K562 (cell line): ENCODE results near the gene USF2. TPM values are rescaled to one million over a fixed set of nuclear protein-coding genes. Genes with fewer than 3 reads are reported as not detected.

Experiments
- ATF3 ChIP-seq, 2 experiments: fragments of 450-650 bp in 1 of 2; sonication (generic) in 1 of 2; formaldehyde crosslinking in 1 of 2; IDR thresholded peaks in 1 of 2; conservative IDR thresholded peaks in 1 of 2; 2 replicates each; pipeline versions ENCODE4 v1.6.1 to v1.8.1; 2016 to 2023; ENCODE audit warnings: mild to moderate bottlenecking in 2 of 2, moderate library complexity in 2 of 2, inconsistent platforms in 1 of 2, missing genetic modification reagents in 1 of 2
- BRD9 ChIP-seq: fragments of 450-650 bp; IDR thresholded peaks from 2 replicates; pipeline ENCODE4 v1.6.1; 2018; ENCODE audit warnings: low read depth; ENCODE audit not compliant: partially characterized antibody
- DEAF1 ChIP-seq: fragments of 450-650 bp; formaldehyde crosslinking; IDR thresholded peaks from 2 replicates; pipeline ENCODE4 v1.4.0; 2020; ENCODE audit warnings: mild to moderate bottlenecking, moderate library complexity
- EWSR1 ChIP-seq: fragments of 450-650 bp; IDR thresholded peaks from 2 replicates; pipeline ENCODE4 v1.6.1; 2018; ENCODE audit warnings: borderline replicate concordance, mild to moderate bottlenecking, low read depth, moderate library complexity; ENCODE audit not compliant: partially characterized antibody
- GMEB1 ChIP-seq: fragments of 250-450 bp; sonication (Bioruptor Pico); IDR thresholded peaks from 2 replicates; pipeline ENCODE4 v1.4.0; 2020; ENCODE audit warnings: mild to moderate bottlenecking
- HDAC3 ChIP-seq: fragments of 450-650 bp; IDR thresholded peaks from 2 replicates; pipeline ENCODE4 v1.6.1; 2018; ENCODE audit warnings: borderline replicate concordance, mild to moderate bottlenecking, moderate library complexity; ENCODE audit not compliant: partially characterized antibody
- HMG20A ChIP-seq: fragments of 450-650 bp; formaldehyde crosslinking; conservative IDR thresholded peaks from 2 replicates; pipeline ENCODE4 v1.4.0; 2020; ENCODE audit warnings: mild to moderate bottlenecking, mixed read lengths
- MCM2 ChIP-seq: fragments of 450-650 bp; IDR thresholded peaks from 2 replicates; pipeline ENCODE4 v1.6.1; 2017; ENCODE audit warnings: low read depth, mild to moderate bottlenecking
- MEF2D ChIP-seq: conservative IDR thresholded peaks from 2 replicates; pipeline ENCODE4 v1.6.1; 2016; ENCODE audit warnings: low read depth, missing genetic modification characterization, missing compliant biosample characterization
- RNF2 ChIP-seq: sonication (generic); IDR thresholded peaks from 2 replicates; pipeline ENCODE4 v1.6.1; 2016
- SRSF7 ChIP-seq: fragments of 200-400 bp; formaldehyde crosslinking; optimal IDR thresholded peaks from 2 replicates; pipeline ENCODE3; 2017; ENCODE audit warnings: mild to moderate bottlenecking, low read depth, low read length
- XRCC3 ChIP-seq: fragments of 450-650 bp; IDR thresholded peaks from 2 replicates; pipeline ENCODE4 v1.6.1; 2017; ENCODE audit warnings: mild to moderate bottlenecking, moderate library complexity
- ZNF12 ChIP-seq: sonication (generic); formaldehyde crosslinking; IDR thresholded peaks from 2 replicates; pipeline ENCODE4 v1.4.0; 2020; ENCODE audit warnings: mild to moderate bottlenecking, missing genetic modification reagents
- ZNF124 ChIP-seq: sonication (generic); formaldehyde crosslinking; IDR thresholded peaks from 2 replicates; pipeline ENCODE4 v1.8.1; 2022; ENCODE audit warnings: missing genetic modification reagents
- polyA plus RNA-seq, 8 experiments: library from polyadenylated mRNA; depleted of rRNA in 4 of 8; stranded (reverse) in 5 of 8; unstranded in 3 of 8; fragments of >200 nt; fragmentation: Nextera tagmentation in 2 of 8; fragmentation: Illumina TruSeq in 1 of 8; extraction: Ambion mirVana in 2 of 8; extraction: Trizol in 1 of 8; gene quantifications; 2 replicates each; pipeline versions ENCODE4 v1.2.1 to v1.2.3, GENCODE V29; 2011 to 2014; ENCODE audit warnings: inconsistent platforms in 1 of 8, missing spikeins in 1 of 8
- total RNA-seq, 7 experiments: library from RNA; depleted of rRNA in 6 of 7; stranded (reverse); fragments of >200 nt in 6 of 7; fragmentation: Illumina TruSeq in 2 of 7; extraction: Trizol in 2 of 7; gene quantifications; 2 replicates each; pipeline versions ENCODE4 v1.2.1 to v1.2.3, GENCODE V29; 2011 to 2021; ENCODE audit warnings: low replicate concordance in 1 of 7
- TF ChIP-seq, protein P1 (sequence below): fragments of 450-650 bp; IDR thresholded peaks from 2 replicates; pipeline ENCODE4 v1.6.1; 2017; ENCODE audit warnings: mild to moderate bottlenecking, moderate library complexity
- TF ChIP-seq, protein P2 (sequence below), 2 experiments: fragments of 450-650 bp; IDR thresholded peaks; 2 replicates each; pipeline ENCODE4 v1.6.1; 2018; ENCODE audit warnings: mild to moderate bottlenecking in 2 of 2, low read depth in 1 of 2; ENCODE audit not compliant: partially characterized antibody in 2 of 2

USF2 gene
- total and polyA plus RNA-seq, 9 of the 15 experiments (the other 6 are each of a cell fraction or from before 2014, with no cell fraction given), result 0.27 to 93.7 (median 58.4) TPM

DNA sequence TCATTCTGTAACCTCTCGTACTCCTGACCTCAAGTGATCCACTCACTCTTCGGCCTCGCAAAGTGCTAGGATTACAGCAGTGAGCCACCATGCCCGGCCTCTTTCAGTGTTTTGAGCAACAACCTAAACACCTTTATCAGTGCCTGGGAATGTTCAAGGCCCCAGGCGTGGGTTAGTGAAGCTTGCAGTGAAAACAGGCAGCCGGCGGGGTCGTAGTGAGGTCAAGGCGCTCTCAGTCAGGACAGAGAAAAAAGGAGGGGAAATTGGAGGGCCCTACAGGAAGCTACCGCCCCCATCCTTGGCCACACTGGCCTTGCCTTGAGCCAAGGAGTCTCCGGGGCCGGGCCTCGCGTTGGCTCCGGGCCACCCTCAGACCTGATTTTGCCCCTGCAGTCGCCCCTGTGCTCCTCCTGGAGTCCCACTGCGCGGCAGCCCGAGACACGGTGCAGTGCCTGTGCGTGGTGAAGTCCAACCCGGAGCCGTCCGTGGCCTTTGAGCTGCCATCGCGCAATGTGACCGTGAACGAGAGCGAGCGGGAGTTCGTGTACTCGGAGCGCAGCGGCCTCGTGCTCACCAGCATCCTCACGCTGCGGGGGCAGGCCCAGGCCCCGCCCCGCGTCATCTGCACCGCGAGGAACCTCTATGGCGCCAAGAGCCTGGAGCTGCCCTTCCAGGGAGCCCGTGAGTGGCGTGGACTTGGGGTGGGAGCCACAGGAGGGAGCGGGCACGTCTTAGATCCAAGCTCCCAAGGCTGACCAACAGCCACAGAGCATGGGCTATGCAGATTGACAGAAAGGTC lies 40.9 kb downstream of the USF2 start (continued):
- TF ChIP-seq MCM2 (no peak), RNF2 (peak; percentile 82), GMEB1 (CRISPR knock-in tag) (peak; percentile 76), MEF2D (tag) (0 out of 2 replicates have a peak, but pooled peaks have one; percentile 73), ATF3 (IDR thresholded peaks at IDR 0.05) (peak; percentile 25; the same call in 1 of the 2 replicates), ATF3 (CRISPR knock-in tag; conservative IDR thresholded peaks at IDR 0.05) (no peak), HDAC3 (no peak), HMG20A (no peak), EWSR1 (no peak), ZNF124 (CRISPR knock-in tag) (no peak), BRD9 (peak; percentile 18), DEAF1 (no peak), XRCC3 (no peak), ZNF12 (CRISPR knock-in tag) (no peak), SRSF7 (no peak)
- TF ChIP-seq, protein P1, sequence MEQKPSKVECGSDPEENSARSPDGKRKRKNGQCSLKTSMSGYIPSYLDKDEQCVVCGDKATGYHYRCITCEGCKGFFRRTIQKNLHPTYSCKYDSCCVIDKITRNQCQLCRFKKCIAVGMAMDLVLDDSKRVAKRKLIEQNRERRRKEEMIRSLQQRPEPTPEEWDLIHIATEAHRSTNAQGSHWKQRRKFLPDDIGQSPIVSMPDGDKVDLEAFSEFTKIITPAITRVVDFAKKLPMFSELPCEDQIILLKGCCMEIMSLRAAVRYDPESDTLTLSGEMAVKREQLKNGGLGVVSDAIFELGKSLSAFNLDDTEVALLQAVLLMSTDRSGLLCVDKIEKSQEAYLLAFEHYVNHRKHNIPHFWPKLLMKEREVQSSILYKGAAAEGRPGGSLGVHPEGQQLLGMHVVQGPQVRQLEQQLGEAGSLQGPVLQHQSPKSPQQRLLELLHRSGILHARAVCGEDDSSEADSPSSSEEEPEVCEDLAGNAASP, result no peak; the same call in 1 of the 2 replicates
- TF ChIP-seq, protein P2, sequence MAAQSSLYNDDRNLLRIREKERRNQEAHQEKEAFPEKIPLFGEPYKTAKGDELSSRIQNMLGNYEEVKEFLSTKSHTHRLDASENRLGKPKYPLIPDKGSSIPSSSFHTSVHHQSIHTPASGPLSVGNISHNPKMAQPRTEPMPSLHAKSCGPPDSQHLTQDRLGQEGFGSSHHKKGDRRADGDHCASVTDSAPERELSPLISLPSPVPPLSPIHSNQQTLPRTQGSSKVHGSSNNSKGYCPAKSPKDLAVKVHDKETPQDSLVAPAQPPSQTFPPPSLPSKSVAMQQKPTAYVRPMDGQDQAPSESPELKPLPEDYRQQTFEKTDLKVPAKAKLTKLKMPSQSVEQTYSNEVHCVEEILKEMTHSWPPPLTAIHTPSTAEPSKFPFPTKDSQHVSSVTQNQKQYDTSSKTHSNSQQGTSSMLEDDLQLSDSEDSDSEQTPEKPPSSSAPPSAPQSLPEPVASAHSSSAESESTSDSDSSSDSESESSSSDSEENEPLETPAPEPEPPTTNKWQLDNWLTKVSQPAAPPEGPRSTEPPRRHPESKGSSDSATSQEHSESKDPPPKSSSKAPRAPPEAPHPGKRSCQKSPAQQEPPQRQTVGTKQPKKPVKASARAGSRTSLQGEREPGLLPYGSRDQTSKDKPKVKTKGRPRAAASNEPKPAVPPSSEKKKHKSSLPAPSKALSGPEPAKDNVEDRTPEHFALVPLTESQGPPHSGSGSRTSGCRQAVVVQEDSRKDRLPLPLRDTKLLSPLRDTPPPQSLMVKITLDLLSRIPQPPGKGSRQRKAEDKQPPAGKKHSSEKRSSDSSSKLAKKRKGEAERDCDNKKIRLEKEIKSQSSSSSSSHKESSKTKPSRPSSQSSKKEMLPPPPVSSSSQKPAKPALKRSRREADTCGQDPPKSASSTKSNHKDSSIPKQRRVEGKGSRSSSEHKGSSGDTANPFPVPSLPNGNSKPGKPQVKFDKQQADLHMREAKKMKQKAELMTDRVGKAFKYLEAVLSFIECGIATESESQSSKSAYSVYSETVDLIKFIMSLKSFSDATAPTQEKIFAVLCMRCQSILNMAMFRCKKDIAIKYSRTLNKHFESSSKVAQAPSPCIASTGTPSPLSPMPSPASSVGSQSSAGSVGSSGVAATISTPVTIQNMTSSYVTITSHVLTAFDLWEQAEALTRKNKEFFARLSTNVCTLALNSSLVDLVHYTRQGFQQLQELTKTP (IDR thresholded peaks at IDR 0.05; ENCODE audit: low read depth in 1 of 2, partially characterized antibody in 2 of 2), result no peak
